ACC112 (cell line): ENCODE measurements around the gene ZBTB1.
"Not testable (repeated sequence)": the region's sequence is repeated elsewhere in the genome, so short reads cannot be mapped to it uniquely, and the experiment has no call there.

Source experiments
- H2AFZ ChIP-seq: fragments of 200-600 bp; sonication (generic); one replicate; pipeline ENCODE4 v1.6.0; 2017; ENCODE audit warnings: antibody characterized with exemption, low read length; ENCODE audit not compliant: unreplicated experiment
- H3K27ac ChIP-seq: fragments of 200-600 bp; sonication (generic); 2 replicates; pipeline ENCODE4 v1.5.1; 2014; ENCODE audit warnings: low read depth, mild to moderate bottlenecking, antibody characterized with exemption, low read length, moderate library complexity
- H3K27me3 ChIP-seq: fragments of 200-600 bp; sonication (generic); 2 replicates; pipeline ENCODE4 v1.6.1; 2014; ENCODE audit warnings: mild to moderate bottlenecking, antibody characterized with exemption, low read length, moderate library complexity, mixed read lengths; ENCODE audit not compliant: insufficient read depth
- H3K36me3 ChIP-seq: fragments of 200-600 bp; sonication (generic); 2 replicates; pipeline ENCODE4 v1.6.1; 2016; ENCODE audit warnings: mild to moderate bottlenecking, antibody characterized with exemption, low read length, moderate library complexity, mixed read lengths; ENCODE audit not compliant: insufficient read depth
- H3K4me1 ChIP-seq: fragments of 200-600 bp; sonication (generic); one replicate; pipeline ENCODE4 v1.6.1; 2016; ENCODE audit warnings: low read length, mixed read lengths; ENCODE audit not compliant: insufficient read depth, unreplicated experiment, control insufficient read depth
- H3K4me3 ChIP-seq: fragments of 200-600 bp; sonication (generic); 2 replicates; pipeline ENCODE4 v1.5.1; 2014; ENCODE audit warnings: mild to moderate bottlenecking, low read depth, low read length
- H3K79me2 ChIP-seq: fragments of 200-600 bp; sonication (generic); one replicate; pipeline ENCODE4 v1.6.0; 2016; ENCODE audit warnings: low read length; ENCODE audit not compliant: control insufficient read depth, unreplicated experiment, insufficient read depth

Gene ZBTB1

DNA sequence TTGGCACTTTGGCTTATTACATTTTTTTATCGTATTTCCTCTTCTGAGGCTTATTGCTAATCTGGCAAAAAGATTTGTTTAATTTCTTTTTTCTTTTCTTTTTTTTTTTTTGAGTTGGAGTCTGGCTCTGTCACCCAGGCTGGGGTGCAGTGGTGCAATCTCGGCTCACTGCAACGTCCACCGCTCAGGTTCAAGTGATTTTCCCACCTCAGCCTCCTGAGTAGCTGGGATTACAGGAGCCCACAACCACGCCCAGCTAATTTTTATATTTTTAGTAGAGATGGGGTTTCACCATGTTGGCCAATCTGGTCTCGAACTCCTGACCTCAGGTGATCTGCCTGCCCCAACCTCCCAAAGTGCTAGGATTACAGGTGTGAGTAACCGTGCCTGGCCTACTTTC is 65.1 kb downstream of the ZBTB1 start:
- H3K4me3 ChIP-seq, H3K4me1 ChIP-seq, H3K36me3 ChIP-seq, H2AFZ ChIP-seq, H3K27me3 ChIP-seq, H3K79me2 ChIP-seq: not testable (repeated sequence)
- H3K27ac ChIP-seq = peak overlapping the region; percentile 26

DNA sequence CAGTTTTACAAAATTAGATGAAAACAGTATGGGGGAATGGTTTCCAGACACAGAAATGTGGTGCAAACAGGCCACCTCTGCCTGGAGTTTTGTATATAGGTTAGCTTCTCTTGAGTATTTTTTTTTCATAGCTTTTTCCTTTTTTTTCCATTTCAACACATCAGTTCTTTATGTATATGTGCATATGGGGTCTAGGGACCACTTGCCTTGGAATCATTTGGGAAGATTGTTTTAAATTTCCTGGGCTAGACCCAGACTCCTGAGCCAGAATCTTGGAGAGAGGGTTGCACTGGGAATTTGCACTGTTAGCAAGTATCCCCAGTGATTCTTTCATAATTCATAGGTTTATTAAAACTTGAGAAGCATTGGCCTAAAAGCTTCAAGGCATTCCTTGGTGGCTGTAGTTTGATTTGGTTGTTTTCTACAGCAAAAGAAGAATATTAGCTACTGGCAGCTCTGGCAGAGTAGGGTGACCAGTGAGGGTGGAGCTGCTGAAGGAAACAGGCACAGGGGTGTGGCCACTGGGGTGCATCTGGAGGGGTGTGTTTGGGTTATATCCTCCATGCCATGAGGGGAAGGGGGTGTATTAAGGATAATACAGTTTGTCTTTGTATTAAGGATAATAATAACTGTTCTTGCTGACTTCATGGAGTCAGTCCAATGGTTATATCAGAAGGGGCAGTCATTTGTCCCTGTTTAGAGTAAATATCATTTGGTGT is 68.0 kb downstream of the ZBTB1 start:
- no peaks in the 10 kb centered on the region for H3K79me2 ChIP-seq
- no peaks in the 10 kb centered on the region for H3K27me3 ChIP-seq
- H2AFZ ChIP-seq = no peak overlapping the region
- no peaks in the 10 kb centered on the region for H3K36me3 ChIP-seq
- H3K4me1 ChIP-seq = peaks cover 8% of the 10 kb centered on the region
- H3K27ac ChIP-seq = no peak overlapping the region
- no peak overlapping the region for H3K4me3 ChIP-seq

DNA sequence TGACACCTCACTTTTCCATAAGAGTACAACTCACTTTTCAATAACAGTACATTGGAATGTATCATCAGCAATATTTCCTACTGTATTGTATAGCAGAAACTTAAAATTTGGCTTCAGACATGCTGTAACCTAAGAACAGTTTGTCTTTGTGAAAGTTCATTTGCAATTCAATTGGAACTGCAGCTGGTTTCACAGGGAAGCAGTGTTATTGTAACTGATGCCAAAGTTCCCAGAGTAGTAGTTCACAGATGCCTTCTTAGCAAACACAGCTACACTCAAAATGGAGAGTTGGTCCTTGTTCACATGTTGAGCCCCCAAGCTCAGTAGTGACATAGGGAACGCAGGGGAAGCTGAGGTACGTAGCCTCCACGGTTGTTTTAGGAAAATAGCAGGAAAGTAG is 68.5 kb downstream of the ZBTB1 start:
- Histone ChIP-seq H3K4me1 (peaks cover 8% of the 10 kb centered on the region), H3K36me3 (no peaks in the 10 kb centered on the region), H3K27me3 (no peaks in the 10 kb centered on the region), H3K4me3 (no peak overlapping the region), H2AFZ (no peak overlapping the region), H3K27ac (no peak overlapping the region), H3K79me2 (no peaks in the 10 kb centered on the region)
